ENCODE measurements around the gene CDPF1. TPM values are rescaled to one million over a fixed set of nuclear protein-coding genes. Genes with fewer than 3 reads are reported as not detected.

The CDPF1 gene
- total RNA-seq, 1 donor from 2014 or later, result 11.1 TPM

DNA sequence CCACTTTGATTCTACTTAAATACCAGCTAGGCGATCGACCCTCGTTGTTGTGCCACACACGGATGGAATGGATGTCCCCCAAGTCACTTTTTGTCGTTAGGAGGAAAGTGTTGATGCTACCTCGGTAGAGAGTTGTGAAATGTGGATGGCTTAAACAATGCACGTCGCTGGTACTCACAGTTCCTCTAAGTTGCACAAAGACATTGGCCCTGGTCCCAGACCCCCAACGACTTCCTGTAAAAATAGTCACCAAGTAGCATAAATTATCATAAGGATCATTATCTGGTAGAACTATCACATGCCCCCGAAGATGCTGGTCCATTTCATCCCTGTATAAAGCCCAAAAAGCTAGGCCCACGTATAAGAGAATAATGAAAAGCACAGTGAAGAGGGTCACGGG is 9.3 kb upstream of the CDPF1 start:
- H3K27me3 Mint-ChIP-seq (ENCODE audit: low read depth), result peaks cover 59% of the 10 kb centered on the region

DNA sequence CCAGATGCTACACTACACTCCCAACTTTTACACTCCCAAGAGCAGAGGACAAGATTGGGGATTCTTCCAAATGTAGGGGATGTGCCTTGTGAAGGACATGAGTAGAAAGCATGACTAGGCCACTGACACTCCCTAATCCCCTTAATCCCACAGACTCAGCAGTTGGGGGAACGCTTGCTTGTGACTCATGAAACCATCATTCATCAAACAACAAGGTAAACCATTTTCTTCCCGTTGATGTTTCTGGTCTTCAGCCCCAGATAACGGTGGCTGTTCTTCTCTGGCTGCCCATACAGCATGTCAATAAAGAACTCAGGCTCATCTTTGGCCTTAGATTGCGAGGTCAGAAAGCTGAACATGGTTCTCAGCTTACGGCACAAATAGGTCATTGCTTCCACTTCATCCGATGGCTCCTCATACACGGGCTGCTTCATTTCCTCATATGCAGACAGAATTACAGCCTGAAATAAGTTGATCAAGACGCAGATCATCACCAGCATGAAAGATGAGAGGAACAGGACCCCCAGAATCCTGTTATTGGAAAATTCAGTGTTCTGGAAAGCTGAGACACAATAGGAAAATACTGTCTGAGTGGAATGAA is 6.4 kb upstream of the CDPF1 start:
- H3K36me3 Mint-ChIP-seq (ENCODE audit: low read depth), result peaks cover 14% of the 10 kb centered on the region
- peaks cover 12% of the 10 kb centered on the region for H3K9me3 Mint-ChIP-seq
- H3K27ac Mint-ChIP-seq (ENCODE audit: unreplicated experiment), result no peak overlapping the region
- TF ChIP-seq, protein P1, sequence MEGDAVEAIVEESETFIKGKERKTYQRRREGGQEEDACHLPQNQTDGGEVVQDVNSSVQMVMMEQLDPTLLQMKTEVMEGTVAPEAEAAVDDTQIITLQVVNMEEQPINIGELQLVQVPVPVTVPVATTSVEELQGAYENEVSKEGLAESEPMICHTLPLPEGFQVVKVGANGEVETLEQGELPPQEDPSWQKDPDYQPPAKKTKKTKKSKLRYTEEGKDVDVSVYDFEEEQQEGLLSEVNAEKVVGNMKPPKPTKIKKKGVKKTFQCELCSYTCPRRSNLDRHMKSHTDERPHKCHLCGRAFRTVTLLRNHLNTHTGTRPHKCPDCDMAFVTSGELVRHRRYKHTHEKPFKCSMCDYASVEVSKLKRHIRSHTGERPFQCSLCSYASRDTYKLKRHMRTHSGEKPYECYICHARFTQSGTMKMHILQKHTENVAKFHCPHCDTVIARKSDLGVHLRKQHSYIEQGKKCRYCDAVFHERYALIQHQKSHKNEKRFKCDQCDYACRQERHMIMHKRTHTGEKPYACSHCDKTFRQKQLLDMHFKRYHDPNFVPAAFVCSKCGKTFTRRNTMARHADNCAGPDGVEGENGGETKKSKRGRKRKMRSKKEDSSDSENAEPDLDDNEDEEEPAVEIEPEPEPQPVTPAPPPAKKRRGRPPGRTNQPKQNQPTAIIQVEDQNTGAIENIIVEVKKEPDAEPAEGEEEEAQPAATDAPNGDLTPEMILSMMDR (conservative IDR thresholded peaks at IDR 0.05), result no peak
- DNase-seq (ENCODE audit: low read depth, low spot score), result no peak
- H3K4me1 Mint-ChIP-seq, result peaks cover 6% of the 10 kb centered on the region
- H3K27me3 Mint-ChIP-seq (ENCODE audit: low read depth), result peaks cover 35% of the 10 kb centered on the region
- H3K4me3 Mint-ChIP-seq, result no peak overlapping the region

More for the DNA sequence above, 9.3 kb upstream of the CDPF1 start:
- Mint-ChIP-seq H3K27ac (ENCODE audit: unreplicated experiment) (no peak overlapping the region), H3K4me3 (no peak overlapping the region), H3K4me1 (no peaks in the 10 kb centered on the region), H3K9me3 (peaks cover 17% of the 10 kb centered on the region), H3K36me3 (ENCODE audit: low read depth) (peaks cover 20% of the 10 kb centered on the region)
- TF ChIP-seq, protein P1 (conservative IDR thresholded peaks at IDR 0.05), result no peak
- no peak for DNase-seq (ENCODE audit: low read depth, low spot score)

DNA sequence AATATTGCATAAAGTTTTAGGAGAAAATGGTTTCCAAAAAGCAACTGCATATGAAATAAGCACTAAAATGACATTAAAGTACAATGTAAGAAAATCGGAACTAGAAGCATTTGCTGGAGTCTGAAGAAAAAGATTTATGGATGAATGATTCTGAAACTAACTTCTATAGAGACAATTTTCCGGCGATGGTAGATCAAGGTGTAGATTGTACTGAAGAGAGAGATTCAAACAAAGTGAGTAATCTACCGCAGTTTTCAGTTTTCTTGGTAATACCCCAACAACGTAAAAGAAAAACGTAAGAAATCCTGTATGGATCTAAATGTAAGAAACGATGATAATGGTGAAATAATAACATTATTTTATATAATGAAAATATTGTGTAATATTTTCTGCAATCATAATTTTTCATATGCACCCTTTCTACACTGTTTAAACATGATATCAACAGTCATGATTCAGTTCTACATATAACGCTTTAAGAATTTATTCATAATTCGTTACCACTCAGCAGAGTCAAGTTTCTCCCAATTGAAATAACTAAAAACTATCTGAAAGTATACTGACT is 1.8 kb upstream of the CDPF1 start:
- no peaks in the 10 kb centered on the region for H3K9me3 Mint-ChIP-seq
- H3K4me1 Mint-ChIP-seq, result peaks cover 20% of the 10 kb centered on the region
- peaks cover 7% of the 10 kb centered on the region for H3K36me3 Mint-ChIP-seq (ENCODE audit: low read depth)
- TF ChIP-seq, protein P1 (conservative IDR thresholded peaks at IDR 0.05), result no peak
- H3K27me3 Mint-ChIP-seq (ENCODE audit: low read depth), result no peaks in the 10 kb centered on the region
- peak overlapping the region; percentile 78 for H3K4me3 Mint-ChIP-seq
- H3K27ac Mint-ChIP-seq (ENCODE audit: unreplicated experiment), result no peak overlapping the region
- DNase-seq (ENCODE audit: low read depth, low spot score), result no peak

DNA sequence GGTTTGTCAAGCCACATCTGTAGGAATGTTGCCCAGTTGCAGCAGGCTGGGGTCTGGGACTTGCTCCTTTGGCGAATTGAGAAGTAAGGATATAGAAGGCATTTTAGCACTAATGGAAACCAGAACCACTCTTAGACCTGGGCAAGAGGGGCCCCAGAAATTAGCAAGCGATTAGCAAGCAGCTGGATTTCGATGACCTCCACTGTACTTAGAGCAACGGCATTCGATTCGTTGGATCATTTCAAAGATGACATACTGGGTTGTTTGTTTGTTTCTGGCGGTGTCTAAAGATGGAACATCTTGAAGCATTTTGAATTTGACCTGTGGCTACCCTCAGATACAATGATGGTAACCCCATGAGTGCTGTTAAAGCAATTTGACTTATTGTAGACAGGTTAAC is 1.2 kb upstream of the CDPF1 start:
- Mint-ChIP-seq H3K4me1 (peaks cover 20% of the 10 kb centered on the region), H3K4me3 (peak overlapping the region; percentile 78), H3K27ac (ENCODE audit: unreplicated experiment) (no peak overlapping the region), H3K27me3 (ENCODE audit: low read depth) (no peaks in the 10 kb centered on the region), H3K36me3 (ENCODE audit: low read depth) (peaks cover 5% of the 10 kb centered on the region), H3K9me3 (no peaks in the 10 kb centered on the region)
- TF ChIP-seq, protein P1 (conservative IDR thresholded peaks at IDR 0.05), result no peak
- DNase-seq (ENCODE audit: low read depth, low spot score), result no peak

DNA sequence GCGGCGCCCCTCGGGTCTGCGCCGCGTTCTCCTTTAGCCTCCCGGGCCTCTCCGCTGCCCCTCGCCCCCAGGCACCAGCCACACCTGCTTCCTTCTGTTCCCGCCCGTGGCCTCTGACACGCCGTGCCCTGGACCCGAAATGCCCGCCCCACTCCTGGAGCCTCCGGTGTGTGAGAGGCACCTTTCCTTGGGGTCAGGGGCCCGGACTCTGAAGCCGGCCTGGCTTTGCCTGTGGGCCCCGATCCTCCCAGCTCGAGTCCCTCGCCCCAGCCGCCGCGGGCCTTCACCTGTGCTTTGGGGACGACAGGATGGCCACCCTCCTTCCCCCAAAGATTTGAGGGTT is 661 bp upstream of the CDPF1 start:
- H3K9me3 Mint-ChIP-seq, result no peaks in the 10 kb centered on the region
- H3K27ac Mint-ChIP-seq (ENCODE audit: unreplicated experiment), result no peak overlapping the region
- peak overlapping the region; percentile 78 for H3K4me3 Mint-ChIP-seq
- DNase-seq (ENCODE audit: low read depth, low spot score), result no peak
- no peaks in the 10 kb centered on the region for H3K27me3 Mint-ChIP-seq (ENCODE audit: low read depth)
- peaks cover 23% of the 10 kb centered on the region for H3K4me1 Mint-ChIP-seq
- TF ChIP-seq, protein P1 (conservative IDR thresholded peaks at IDR 0.05), result no peak
- H3K36me3 Mint-ChIP-seq (ENCODE audit: low read depth), result peaks cover 5% of the 10 kb centered on the region
